Measurements from ENCODE around the gene EDIL3.

The EDIL3 gene

DNA sequence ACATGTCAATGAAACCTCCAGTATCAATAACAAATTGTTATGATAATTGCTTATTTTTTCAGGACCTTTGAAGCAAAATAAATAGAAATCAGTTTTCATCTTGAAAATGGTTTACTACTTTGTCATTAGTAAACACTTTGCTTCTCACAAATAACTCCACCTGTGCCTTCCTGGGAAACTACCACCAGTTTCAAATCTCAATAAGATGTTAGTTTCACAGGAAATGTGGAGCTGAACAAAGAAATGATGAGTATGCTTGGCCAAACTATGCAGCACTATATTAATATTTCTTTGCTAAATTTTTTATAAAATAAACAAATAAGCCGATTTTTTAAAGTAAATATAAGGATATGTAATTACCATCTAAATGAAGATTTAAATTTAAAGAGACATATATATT is 442.5 kb downstream of the EDIL3 start:
- no peak for DNase-seq

DNA sequence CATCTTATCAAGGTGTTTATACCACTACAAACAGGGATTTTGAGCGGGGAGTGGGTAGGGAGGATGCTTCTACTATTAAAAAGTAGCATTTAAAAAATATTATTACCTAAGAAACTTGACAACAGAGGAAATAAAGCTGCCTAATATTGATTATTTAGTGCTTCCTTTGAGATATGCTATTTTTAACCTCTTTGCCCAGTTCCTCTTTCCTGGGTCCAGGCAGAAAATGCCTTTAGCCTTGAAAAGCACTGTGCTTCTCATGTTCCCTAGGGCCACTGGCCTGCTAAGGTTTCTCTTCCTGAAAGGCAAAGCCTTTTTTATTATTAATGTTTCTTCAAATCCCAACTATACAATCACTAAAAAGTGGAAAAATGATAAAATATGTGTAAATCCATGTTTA is 446.8 kb downstream of the EDIL3 start:
- no peak for DNase-seq

DNA sequence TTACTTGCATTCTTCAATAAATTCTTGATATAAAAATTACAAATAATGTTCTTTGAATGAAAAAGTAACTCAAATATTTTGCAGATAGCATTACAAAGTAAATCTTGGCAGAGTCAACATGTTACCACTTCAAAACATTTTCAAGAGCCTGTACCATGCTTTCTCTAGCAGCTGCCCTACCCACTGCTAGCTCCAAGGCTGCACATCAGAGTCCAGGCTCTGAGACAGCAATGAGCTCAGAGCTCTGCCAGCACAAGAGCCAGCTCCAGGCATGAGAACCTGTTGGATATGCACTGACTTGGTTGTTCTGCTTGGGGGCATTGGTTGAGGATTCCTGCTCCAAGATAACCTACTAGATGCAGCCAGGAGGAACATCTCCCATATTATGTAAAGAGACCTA is 452.7 kb downstream of the EDIL3 start:
- no peak for DNase-seq

DNA sequence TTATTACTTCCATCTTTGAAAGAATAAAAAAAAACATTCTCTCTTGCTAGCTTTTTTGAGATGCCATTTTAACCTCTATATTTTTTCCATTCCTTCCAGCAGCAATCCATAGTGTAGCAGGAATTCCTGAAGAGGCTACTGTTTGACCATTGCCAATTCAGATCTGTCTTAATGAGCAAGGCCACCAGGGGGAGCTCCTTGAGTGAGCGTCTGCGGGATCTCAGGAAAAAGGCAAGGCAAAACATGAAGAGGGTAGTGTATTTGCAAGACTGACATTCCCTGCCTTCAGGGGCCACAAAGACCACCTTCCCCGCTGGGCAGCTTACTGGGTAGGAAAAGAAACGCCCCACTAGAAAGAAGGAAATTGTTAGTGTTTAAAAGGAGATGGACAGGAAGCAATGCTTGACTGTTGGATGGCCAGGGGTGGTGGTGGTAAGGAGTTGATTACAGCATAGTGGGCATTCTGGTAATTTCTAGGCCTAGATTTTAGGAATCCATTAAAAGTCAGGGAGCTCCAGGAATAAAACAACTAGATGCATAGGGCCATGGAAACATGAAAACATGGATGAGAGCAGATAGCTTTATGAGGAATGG is 457.4 kb downstream of the EDIL3 start:
- DNase-seq, result peak; percentile 2

DNA sequence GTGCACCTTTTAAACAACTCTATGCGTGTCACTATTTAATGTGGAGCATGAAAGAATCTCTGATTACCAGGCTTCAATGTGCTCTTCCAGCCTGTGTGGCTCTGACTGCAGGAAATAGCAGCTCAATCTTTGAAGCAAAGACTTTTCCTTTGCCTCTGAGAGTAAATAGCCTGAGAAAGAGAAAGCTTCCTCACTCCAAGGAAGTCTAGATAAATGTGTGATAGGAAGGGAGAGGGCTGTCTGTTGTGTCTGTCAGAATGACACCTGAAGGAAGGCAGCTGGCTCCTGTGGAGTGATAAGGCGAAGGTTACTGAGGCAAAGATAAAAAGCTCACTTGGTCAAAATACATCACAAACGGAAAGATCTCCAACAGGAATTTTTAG is 458.7 kb downstream of the EDIL3 start:
- DNase-seq, result no peak

DNA sequence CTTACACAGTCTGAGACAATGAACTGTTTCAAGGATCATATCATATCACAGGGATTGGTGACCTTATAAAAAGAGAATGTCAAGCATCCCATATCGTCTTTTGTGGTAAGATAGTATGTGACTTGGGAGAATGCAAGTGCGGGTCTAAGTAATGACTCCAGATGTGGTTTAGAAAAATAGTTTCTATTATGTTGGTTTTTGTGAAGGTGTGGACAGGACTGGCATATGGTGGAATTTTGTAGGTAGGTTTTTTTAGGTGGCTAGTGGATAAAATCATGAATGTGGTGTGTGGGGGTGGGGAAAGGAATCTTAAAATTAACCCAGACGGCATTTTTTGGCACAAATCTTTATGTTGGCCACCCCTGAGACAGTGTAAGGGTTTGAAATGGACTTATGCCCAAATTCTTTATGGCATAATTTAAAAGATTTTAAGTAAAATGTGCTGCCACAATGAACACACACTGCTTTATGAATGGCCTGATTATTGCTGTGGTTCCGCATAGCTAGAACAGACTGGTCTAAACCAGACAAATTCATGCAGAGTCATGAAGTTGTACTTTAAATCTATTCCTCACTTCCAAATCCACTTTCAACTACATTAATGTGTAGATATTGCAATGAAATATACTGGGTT is 459.2 kb downstream of the EDIL3 start:
- no peak for DNase-seq

DNA sequence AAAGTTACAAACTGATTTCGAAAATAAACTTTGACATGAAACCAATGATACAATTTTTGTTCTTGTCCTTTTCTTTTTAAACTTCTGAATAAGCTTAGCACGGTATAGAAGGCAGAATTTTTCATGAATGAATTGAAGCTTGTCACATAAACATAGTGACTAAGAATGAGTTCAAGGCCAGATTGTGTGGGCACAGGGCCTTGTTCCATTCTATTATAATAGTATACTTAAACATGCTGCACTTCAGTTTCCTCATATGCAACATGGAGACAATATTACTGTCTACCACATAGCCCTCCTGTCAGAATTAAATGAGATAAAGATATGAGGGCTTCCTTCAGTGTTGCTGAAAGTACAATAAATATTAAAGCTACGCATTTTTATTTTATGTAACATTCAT is 459.8 kb downstream of the EDIL3 start:
- no peak for DNase-seq

DNA sequence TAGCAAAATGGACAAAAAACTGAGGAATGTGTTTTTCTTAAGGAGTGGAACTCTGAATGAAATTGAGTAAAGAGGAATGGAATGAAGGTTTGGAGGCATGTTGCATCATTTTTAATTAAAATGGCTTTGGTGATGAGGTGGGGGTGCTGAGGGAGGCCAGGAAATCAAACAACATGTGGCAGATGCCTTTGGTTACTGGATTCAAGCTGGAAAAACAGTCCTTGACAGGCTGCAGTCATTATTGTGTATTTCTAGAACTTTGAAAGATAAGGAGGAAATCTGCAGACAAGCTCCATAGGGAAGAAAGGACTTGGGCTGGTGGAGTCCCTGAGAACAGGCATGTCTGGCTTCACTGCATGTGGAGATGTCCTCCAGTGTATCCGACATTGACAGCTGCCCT is 460.5 kb downstream of the EDIL3 start:
- no peak for DNase-seq

DNA sequence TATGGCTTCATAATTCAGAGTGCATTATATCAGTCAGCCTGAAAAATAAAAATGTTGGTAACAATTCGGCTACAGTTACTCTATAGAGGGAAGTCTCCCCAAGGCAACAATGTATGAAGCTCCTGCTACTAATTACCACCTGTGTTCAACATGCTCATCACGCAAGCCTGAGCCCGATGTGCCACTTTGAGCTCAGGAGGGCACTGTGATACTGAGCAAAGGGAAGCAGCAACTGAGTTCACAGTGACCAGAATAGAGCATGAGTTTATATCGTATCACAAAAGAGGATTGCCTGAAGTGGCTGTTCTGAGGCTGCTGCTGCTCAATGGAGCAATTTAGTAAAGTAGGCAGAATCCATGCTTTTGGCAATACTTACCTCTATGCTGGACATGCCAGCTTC is 462.0 kb downstream of the EDIL3 start:
- no peak for DNase-seq

DNA sequence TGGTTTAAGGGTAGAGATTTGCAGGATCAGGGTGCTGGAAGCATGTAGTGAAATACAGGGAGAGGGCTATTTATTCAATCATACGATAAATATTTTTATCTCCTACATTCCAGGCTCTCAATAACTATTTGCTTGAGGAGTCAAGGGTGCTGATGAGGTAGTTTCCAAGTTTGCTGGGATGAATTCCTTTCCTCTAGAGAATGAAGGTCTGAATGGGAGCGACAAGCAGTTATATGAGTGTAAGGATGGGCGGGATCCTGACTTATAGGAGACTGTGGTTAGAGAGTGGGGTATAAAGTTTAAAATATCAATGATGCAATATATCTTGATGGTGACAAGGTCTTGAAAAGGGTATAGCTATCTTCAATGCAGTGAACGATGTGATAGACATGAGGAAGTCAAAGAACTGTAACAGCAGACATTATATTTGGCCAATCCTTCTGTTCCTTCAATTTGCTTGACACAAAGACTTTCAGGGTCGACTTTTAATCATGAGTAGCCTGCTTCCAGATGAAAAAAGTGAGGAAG is 462.9 kb downstream of the EDIL3 start:
- DNase-seq, result no peak

DNA sequence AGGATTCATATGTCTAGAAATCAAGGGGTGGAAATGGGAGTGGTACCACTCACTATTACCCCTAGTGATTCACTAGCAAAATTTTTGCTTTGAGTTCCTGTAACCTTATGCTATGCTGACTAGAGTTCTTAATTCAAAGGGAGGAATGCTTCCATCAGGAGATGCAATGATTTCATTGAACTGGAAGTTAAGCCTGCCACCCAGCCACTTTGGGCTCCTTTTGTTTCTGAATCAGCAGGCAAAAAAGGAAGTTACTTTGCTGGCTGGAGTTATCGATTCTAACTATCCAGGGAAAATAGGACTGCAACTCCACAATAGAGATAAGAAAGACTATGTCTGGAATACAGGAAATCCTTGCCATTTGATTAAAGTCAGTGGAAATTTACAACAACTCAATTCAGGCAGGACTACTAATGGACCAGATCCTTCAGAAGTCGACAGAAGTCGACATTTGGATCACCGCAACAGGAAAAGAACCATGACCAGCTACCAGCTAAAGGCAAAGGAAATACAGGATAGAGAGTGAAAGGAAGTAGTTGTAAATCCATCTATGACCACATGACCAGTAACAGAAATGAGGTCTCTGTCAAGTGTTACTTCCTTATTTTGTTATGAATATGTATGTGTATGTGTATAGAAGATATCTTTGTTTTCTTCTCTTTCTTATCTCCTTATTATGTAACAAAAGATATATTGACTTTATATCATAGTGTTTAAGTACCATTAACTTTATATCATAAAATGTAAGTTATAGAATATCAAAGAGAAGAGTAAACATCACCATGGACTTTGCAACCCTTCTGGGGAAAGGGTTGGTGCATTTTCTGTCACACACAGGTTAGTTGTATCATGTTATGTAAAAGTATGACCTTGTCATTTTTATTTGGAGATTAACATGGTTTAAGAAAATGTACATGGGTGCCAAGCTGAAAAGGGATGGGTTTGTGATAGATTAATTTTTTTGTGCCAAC is 465.3 kb downstream of the EDIL3 start:
- no peak for DNase-seq

DNA sequence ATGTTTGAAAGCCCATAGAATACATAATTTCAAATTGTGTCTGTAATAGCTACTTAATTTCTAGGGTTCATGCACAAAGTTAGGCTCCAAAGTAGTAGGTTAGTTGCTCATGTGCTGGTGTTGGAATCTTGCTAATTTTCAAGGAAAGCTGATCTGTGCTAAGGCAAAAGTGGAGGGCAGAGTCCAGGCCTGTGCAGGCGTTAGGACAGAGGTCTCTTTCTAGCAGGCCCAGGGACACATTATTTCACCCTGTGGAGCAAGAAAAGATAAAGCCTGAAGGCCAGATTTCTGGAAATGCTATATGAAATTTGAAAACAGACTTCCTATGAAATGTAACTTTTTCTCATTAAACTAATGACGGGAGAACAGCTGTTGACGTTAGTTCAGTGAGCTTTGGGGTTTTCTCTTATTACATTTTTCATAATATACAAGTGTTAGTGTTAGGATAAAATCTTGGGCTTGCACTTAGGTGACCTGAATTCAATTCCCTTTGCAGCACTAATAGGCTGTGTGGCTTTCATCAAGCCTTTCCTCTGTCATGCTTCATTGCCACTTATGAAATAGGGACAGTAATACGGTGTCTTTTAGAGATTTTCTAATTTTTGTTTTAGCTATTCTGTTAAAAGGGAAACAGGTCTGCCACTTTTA is 467.3 kb downstream of the EDIL3 start:
- DNase-seq, result no peak

DNA sequence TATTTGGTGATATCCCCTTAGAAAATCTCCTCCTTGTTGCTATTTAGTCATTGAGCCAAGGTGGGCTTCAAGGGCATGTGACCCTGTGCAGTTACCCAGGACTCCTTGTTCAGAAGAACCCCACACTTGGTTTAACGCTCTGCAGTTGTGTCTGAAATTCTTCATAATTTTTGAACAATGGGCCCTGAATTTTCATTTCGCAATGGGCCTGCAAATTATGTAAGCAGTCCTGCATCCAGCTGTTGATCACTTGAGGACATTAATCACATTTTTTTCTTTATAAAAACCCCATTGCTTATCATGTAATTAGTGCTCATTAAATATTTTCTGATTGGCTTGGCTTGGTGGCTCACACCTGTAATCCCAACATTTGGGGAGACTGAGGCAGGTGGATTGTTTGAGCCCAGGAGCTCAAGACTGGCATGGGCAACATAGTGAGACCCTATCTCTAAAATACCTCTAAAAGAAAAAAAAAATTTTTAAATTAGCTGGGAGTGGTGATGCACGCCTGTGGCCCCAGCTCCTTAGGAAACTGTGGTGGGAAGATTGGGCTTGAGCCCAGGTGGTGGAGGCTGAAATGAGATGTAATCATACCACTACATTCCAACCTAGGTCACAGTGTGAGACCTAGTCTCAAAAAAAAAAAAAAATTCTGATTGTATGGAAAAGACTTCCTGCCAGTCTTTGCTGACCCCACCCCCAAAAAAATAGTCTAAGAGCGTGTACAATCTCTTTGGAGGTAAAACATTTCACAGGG is 469.8 kb downstream of the EDIL3 start:
- no peak for DNase-seq

DNA sequence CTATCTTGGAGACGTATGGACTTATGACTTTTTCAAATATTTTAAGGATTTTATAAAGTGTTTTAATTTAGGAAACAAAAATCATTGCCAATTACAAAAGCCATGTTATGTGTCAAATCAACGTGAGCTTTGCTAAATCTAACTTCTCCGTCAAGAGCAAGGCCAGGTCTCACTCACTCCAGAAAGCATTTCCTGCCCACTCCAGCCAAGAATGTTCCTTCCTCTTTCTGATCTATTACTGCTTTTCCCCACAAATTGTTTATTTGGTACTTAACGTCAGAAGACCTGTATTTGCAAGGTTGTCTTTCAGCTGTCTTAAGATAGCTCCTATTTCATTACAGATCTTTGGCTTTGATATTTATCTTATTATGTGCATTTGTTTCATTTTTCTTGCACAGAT is 470.5 kb downstream of the EDIL3 start:
- DNase-seq, result no peak

DNA sequence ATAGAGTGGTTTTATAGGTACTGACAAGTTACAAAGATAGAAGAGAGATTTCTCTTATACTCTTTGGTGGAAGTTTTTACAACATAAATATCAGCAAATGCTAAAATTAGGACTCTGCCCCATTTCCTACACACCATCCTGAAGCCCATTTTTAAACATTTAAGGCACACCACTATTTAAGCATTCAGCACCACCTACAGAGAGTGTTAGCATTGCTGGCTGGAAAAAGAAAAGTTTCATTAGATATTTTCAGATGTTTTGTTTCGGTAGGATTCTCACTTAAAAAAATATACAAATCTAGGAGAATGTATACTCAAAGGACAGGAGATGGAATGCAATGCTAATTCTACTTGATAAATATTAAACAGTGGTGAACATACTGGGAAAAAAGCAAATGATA is 471.1 kb downstream of the EDIL3 start:
- no peak for DNase-seq

DNA sequence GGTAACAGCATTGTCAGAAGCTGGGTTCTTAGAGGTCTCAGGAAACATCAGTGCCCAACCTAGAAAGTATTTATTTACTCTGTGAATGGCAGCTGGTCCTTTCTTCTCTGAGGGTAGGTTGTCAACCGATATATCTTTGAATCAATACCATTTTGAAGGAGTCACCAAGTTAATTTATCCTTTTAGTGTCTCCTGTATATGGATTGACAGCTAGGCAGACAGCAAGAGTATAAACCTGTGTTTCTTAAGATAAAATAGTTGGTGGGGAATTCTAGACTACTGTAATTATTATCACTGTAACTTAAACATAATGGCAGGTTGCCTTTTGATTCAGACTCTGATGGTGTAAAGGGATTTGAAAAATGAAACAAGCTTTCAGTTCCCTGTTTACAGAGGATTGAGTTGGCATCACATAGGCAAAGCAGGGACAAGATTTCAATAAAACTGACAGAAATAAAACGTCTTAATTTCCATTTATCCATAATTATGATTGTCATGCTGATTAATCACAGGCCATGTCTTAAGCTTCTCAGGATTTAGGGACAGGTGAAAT is 473.2 kb downstream of the EDIL3 start:
- no peak for DNase-seq

DNA sequence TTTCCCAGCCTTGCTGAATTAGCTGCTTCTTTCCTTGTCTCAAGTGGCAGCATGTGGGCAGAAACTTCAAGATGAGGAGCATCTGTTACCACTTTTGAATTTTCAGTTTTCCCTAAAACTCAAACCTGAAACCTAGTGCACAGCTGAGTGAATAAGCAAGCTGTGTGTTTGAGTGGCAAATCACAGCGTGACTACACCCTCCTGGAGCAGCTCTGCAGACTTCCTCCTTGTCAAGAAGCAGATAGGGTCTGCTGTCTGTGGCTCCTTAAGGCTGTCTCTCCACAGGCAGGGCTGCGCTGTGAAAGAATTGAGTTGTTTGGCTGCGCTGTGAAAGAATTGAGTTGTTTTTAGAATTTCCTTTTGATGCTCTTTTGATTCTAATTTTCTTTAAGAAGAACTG is 484.4 kb downstream of the EDIL3 start:
- DNase-seq, result no peak

DNA sequence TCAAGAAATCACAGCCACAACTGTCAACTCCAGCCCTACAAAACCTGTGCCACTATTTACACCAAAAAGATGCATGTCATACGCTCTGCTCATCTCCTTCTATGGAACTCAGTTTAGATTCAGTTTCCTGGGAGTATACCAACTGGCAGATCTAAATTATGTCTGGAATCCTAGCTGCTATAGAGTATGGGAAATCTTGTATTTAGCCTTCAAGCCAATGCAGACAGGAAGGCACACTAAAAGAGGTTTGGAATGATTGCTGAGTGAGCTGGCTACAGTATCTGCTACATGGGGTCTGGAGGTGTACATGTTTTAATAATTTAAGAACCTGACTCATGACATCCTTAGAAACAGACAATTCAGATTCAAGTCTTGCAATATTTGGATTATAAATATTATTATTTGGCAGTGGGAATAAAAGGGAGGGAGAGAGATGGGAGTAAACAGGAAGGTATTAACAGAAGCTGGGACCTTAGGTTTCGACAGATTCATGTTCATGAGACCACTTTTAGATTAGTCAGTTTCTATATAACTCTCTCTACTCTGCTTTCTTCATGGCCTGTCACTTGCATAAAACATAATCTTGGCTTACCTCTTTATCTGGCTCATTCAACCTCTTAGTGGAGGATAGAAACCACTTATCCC is 485.2 kb downstream of the EDIL3 start:
- no peak for DNase-seq

DNA sequence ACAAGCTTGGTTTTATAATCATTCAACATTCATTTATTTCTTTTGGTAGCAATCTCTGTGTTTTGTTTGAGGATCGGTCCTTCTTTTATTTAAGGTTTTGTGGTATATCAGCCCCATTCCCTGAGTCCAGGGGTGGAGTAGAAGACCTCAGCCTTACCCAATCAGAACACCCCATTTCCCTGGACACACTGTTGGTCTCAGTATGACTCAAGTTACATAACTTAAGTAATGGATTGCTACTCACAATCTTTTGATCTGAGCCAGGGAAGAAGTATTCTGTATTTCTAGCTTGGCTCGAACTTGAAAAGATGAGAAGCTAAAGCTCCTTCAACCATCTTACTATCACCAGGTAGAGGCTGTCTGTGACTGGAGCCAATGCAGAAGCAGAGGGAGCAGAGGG is 488.8 kb downstream of the EDIL3 start:
- DNase-seq, result no peak

DNA sequence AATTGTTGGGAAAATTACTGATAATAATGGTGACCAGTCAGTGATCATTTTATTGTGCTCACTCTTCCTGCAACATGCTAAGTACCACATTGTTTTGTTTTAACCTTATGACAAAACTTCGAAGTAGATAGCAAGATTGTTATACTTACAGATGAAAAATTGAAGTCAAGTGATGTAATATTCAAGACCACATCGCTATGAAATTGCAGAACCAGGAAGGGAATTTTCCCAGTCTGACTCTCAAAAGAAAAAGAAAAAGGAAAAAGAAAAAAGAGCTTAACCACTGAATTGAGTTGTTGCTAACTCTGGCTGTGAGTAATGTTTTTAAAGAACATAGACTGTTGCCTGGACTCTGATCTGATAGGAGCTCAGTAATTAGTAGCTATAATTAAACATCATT is 493.4 kb downstream of the EDIL3 start:
- DNase-seq, result no peak
